Measurements from ENCODE around the gene PCDHB3.
A peak's percentile ranks its signal among the peaks of the same experiment; 100 is the strongest.
"Not testable (repeated sequence)": the region's sequence is repeated elsewhere in the genome, so short reads cannot be mapped to it uniquely, and the experiment has no call there.

Gene PCDHB3

DNA sequence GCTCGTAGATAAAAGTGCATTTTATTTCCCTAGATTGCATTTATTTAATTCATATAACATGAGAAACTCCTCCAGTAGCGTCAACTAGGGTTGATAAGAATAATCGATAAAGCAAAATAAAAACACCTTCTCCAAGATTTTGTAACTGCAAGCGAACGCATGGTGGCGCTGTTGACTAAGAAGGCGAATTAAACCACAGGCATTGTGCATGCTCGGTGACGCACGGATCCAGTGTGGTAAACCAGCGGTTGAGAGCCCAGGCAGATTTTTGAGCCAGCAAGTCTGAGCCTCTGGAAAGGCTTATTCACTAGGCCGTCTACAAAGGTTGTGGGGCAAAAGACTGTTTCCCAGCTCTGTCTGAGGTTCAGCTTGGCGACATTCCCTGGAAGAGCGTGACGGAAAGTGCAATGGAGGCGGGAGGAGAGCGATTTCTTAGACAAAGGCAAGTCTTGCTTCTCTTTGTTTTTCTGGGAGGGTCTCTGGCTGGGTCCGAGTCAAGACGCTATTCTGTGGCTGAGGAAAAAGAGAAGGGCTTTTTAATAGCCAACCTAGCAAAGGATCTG, at the start of gene PCDHB3:
PCDHB3 (plus strand) TSS at position 231 of the 563 bp plus-strand sequence; CDS start at position 408, 177 bp downstream.
- DNase-seq (ENCODE audit: low read depth, low spot score) = peak; percentile 18

DNA sequence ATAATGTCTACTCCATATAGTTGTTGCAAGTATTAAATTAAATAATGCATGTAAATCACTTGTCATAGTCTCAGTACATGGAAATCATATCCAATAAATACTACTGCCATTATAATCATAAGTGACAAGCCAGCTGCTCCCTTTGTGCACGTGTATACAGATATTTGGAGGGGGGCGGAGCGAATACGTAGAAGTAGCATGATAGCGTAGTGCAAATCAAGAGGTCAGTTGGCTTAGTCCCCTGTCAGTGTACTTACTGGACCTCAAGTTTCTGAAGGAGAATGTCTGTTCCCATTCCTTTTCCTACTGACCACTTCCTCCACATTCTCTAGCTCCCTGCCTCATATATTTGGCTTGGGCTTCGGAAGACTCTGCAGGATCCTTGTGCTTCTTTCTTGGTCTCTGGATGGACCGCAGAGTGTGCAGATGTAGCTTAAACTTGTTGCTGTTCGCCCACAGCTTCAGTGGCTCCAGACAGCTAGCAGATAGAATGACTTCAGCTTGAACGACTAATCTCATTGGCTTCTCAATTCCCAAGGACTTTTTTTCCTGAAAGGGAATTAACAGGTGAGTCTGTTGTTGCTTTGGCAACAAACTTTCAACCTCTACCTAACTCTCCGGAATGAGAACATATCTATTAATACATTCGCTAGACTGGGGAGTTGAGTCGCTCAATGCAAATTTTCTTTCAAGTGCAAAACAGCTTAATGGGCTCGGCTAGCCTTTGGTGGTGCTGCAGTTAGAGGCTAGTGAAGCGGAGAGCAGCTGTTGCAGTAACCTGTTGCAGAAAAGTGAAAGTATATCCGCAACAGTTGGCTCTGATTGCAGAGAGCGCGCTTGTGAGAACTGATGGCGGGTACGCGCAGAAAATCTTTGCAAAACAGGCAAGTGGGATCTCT, 49.4 kb upstream of the PCDHB3 start, which contains the start of gene PCDHB1:
PCDHB1 (plus strand) TSS at position 753 of the 899 bp plus-strand sequence; CDS start at position 850, 97 bp downstream.
- peak; percentile 4 for DNase-seq (ENCODE audit: low read depth, low spot score)

DNA sequence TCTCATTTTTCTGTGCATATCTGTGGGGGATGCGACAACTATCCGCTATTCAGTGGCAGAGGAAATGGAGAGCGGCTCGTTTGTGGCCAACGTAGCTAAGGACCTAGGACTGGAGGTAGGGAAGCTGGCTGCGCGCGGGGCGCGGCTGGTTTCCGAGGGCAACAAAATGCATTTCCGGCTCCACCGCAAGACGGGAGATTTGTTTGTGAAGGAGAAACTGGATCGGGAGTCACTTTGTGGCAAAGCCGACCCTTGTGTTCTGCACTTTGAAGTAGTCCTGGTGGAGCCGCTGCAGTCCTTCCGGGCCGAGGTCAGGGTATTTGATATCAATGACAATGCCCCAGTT, 48.8 kb upstream of the PCDHB3 start:
- DNase-seq (ENCODE audit: low read depth, low spot score) = peak; percentile 5

DNA sequence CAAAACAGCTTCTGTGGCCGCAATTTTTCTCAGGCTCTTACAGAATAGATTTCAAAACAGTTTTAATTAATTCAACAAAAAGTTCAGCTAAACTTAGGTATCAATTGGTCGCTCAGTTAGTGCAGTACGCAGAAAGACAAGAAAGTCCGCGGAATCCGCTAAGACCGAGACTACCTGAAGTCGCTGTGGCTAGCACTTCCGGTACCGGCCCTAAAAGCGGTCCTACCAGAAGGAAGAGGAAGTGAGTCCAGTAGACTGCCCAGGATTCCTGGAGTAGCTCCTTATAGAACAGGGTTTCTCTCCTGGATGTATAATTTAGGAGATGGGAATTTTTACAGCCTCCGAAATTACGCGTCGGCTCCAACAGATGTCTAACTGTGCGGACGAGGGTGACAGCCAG, 22.4 kb upstream of the PCDHB3 start:
- no peak for DNase-seq (ENCODE audit: low read depth, low spot score)

DNA sequence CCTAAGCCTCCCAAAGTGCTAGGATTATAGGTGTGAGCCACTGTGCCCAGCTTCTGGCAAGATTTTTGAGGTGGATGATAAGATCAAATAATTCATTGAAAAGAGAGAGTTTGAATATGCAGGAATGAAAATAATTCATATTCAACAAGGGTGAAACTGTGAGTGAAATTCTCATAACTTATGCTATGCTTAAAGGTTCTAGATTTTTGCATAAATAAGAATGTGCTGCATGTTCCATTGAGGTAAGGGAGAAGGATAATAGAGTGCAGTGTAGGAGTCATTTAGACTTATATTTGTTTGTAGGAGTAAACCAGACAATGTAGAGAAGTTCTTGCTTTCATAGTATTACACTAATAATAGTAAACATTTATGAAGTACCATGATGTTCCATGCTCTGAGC, 18.0 kb upstream of the PCDHB3 start:
- DNase-seq (ENCODE audit: low read depth, low spot score) = no peak

DNA sequence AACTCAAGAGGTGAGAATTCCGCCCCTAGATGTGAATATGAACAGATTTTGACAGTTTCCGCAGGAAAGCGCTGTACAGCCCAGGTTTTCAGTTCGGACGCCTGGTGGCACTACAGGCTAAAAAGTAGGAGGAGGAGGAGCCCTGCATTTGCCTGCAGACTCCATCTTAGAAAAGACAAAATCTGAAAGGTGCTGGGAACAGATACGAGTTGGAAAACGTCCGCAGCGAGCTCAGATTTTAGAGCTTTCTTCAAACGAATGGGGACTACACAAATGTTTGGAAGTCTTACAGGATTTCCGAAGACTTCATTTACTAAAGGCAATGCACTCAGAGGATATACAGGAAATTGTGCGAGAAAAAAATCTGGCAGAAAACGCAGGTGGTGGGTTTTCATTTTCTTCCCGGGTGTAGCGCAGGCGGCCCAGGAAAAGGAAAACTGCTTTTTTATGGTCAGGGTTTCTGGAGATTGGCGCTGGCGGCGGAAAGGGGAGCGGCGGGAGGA, 15.7 kb upstream of the PCDHB3 start:
- peak; percentile 55 for DNase-seq (ENCODE audit: low read depth, low spot score)

DNA sequence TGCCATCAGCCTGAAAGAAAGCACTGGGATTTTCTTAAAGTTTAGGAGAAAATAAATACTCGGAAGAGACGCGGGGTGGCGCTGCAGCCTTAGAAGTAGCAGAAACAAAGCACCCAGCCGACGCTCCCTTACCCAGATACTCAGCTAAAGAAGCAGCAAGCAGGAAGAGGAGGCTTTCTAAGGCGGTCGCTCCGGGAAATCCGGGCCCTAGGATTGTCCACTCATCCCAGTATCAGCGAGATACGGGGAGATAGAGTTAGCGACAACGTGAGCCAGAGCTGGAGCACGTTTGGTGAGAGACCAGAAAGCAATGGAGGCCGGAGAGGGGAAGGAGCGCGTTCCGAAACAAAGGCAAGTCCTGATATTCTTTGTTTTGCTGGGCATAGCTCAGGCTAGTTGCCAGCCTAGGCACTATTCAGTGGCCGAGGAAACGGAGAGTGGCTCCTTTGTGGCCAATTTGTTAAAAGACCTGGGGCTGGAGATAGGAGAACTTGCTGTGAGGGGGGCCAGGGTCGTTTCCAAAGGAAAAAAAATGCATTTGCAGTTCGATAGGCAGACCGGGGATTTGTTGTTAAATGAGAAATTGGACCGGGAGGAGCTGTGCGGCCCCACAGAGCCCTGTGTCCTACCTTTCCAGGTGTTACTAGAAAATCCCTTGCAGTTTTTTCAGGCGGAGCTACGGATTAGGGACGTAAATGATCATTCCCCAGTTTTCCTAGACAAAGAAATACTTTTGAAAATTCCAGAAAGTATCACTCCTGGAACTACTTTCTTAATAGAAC, 5.6 kb upstream of the PCDHB3 start, which contains the start of gene PCDHB2:
PCDHB2 (plus strand) TSS at position 135 of the 782 bp plus-strand sequence; CDS start at position 311, 176 bp downstream.
- peak; percentile 38 for DNase-seq (ENCODE audit: low read depth, low spot score)

DNA sequence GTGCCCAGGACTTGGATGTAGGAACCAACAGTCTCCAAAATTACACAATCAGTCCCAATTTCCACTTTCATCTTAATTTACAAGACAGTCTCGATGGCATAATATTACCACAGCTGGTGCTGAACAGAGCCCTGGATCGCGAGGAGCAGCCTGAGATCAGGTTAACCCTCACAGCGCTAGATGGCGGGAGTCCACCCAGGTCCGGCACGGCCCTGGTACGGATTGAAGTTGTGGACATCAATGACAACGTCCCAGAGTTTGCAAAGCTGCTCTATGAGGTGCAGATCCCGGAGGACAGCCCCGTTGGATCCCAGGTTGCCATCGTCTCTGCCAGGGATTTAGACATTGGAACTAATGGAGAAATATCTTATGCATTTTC, 5.0 kb upstream of the PCDHB3 start:
- DNase-seq (ENCODE audit: low read depth, low spot score) = no peak

DNA sequence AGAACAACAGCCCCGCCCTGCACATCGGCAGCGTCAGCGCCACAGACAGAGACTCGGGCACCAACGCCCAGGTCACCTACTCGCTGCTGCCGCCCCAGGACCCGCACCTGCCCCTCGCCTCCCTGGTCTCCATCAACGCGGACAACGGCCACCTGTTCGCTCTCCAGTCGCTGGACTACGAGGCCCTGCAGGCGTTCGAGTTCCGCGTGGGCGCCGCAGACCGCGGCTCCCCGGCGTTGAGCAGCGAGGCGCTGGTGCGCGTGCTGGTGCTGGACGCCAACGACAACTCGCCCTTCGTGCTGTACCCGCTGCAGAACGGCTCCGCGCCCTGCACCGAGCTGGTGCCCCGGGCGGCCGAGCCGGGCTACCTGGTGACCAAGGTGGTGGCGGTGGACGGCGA, 4.1 kb upstream of the PCDHB3 start:
- DNase-seq (ENCODE audit: low read depth, low spot score) = not testable (repeated sequence)

DNA sequence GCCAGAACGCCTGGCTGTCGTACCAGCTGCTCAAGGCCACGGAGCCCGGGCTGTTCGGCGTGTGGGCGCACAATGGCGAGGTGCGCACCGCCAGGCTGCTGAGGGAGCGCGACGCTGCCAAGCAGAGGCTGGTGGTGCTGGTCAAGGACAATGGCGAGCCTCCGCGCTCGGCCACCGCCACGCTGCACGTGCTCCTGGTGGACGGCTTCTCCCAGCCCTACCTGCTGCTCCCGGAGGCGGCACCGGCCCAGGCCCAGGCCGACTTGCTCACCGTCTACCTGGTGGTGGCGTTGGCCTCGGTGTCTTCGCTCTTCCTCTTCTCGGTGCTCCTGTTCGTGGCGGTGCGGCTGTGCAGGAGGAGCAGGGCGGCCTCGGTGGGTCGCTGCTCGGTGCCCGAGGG, 3.7 kb upstream of the PCDHB3 start:
- not testable (repeated sequence) for DNase-seq (ENCODE audit: low read depth, low spot score)

DNA sequence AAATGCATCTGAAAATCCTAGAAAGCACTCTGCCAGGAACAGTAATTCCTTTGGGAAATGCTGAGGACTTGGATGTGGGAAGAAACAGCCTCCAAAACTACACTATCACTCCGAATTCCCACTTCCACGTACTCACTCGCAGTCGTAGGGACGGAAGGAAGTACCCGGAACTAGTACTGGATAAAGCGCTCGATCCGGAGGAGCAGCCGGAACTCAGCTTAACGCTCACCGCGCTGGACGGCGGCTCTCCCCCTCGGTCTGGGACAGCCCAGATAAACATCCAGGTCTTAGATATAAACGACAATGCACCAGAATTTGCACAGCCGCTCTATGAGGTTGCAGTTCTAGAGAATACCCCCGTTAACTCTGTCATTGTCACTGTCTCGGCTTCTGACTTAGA, 786 bp downstream of the PCDHB3 start:
- no peak for DNase-seq (ENCODE audit: low read depth, low spot score)

DNA sequence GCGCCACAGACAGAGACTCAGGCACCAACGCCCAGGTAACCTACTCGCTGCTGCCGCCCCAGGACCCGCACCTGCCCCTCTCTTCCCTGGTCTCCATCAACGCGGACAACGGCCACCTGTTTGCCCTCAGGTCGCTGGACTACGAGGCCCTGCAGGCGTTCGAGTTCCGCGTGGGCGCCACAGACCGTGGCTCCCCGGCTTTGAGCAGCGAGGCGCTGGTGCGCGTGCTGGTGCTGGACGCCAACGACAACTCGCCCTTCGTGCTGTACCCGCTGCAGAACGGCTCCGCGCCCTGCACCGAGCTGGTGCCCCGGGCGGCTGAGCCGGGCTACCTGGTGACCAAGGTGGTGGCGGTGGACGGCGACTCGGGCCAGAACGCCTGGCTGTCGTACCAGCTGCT, 1.8 kb downstream of the PCDHB3 start:
- not testable (repeated sequence) for DNase-seq (ENCODE audit: low read depth, low spot score)

DNA sequence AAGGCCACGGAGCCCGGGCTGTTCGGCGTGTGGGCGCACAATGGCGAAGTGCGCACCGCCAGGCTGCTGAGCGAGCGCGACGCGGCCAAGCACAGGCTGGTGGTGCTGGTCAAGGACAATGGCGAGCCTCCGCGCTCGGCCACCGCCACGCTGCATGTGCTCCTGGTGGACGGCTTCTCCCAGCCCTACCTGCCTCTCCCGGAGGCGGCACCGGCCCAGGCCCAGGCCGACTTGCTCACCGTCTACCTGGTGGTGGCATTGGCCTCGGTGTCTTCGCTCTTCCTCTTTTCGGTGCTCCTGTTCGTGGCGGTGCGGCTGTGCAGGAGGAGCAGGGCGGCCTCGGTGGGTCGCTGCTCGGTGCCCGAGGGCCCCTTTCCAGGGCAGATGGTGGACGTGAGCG, 2.2 kb downstream of the PCDHB3 start:
- DNase-seq (ENCODE audit: low read depth, low spot score) = not testable (repeated sequence)

DNA sequence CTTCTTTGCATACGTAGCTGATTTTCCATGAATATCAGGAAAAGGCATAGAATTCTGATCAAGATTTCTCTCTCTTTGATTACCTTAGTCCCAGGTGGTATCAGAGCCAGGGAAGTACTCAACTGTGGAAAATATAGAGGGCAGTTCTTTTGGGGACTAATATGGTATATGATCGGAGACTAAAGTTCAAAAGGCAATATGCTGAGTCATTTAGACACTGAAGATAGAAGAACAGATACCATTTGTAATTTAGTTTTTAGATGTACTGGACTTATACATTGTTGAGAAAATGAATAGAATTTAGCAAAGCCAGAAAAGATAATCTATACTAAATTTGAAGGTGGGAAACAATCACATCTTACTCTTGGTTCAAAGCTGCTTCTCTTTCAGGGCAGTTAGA, 5.1 kb downstream of the PCDHB3 start:
- no peak for DNase-seq (ENCODE audit: low read depth, low spot score)

DNA sequence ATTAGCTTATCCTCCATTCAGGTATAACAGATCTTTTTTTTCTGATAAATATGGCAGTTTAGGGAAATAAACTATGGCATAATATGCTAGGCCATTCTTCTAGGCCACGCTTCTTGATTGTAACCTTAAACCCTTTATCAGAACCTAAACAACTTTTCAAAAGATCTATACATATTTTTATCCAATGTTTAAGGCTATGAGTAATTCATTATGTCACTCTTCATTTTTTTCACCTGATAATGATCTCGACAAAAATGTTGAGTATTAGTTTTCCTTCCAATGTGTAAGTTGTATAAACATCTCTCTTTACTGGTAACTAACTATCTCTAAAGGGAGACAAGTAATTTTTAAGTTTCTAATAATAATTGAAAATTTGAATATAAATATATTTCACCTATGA, 19.0 kb downstream of the PCDHB3 start:
- no peak for DNase-seq (ENCODE audit: low read depth, low spot score)

DNA sequence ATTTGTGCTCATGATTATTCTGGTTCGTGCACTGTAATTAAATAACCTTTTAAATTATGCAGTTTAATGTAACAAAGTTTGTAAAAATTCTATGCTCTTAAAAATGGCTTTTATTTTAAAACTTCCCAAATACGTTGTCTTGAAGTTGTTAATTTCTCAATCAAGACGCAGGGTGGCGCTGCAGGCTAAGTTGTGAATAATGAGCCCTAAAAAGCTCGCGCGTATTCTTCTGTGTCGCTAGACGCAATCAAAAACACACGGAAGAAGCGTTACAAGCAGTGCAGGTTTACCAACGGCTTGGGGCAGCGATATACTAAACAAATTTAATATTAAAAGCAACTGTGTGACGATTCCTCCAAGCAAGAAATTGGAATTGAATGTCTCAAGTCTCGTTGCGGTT, 21.3 kb downstream of the PCDHB3 start, which contains the start of gene PCDHB4:
PCDHB4 (plus strand) TSS at position 256 of the 400 bp plus-strand sequence. CDS start 181 bp downstream, outside the sequence.
- DNase-seq (ENCODE audit: low read depth, low spot score) = no peak

DNA sequence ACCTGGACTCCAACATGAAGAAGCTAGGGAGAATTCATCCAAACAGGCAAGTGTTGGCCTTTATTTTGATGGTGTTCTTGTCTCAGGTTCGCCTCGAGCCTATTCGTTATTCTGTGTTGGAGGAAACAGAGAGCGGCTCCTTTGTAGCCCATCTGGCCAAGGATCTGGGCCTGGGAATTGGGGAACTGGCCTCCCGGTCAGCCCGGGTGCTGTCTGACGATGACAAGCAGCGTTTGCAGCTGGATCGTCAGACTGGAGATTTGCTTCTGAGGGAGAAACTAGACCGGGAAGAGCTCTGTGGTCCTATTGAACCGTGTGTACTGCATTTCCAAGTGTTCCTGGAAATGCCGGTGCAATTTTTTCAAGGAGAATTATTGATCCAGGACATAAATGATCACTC, 21.7 kb downstream of the PCDHB3 start:
- DNase-seq (ENCODE audit: low read depth, low spot score) = no peak

DNA sequence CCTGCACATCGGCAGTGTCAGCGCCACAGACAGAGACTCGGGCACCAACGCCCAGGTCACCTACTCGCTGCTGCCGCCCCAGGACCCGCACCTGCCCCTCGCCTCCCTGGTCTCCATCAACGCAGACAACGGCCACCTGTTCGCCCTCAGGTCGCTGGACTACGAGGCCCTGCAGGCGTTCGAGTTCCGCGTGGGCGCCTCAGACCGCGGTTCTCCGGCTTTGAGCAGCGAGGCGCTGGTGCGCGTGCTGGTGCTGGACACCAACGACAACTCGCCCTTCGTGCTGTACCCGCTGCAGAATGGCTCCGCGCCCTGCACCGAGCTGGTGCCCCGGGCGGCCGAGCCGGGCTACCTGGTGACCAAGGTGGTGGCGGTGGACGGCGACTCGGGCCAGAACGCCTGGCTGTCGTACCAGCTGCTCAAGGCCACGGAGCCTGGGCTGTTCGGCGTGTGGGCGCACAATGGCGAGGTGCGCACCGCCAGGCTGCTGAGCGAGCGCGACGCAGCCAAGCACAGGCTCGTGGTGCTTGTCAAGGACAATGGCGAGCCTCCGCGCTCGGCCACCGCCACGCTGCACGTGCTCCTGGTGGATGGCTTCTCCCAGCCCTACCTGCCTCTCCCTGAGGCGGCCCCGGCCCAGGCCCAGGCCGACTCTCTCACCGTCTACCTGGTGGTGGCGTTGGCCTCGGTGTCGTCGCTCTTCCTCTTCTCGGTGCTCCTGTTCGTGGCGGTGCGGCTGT, 23.3 kb downstream of the PCDHB3 start:
- not testable (repeated sequence) for DNase-seq (ENCODE audit: low read depth, low spot score)

DNA sequence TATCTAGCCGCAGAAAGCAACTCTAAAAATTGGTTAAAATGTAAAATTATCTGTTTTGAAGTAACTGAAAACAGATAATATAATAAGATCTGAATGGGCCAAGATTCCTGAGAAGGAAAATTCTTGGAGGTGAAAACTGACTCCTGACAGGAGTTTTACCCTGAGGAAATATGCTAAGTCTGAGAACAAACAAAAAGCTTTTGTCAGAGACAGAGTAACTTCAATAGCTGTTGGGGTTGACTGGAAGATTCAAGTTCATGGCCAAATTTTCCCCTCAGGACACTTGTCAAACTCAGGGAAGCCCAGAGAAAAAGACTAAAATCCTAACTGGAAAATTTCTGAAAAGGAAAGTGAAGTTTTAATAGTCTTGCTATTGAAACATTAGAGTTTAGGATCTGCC, 27.0 kb downstream of the PCDHB3 start:
- DNase-seq (ENCODE audit: low read depth, low spot score) = no peak

DNA sequence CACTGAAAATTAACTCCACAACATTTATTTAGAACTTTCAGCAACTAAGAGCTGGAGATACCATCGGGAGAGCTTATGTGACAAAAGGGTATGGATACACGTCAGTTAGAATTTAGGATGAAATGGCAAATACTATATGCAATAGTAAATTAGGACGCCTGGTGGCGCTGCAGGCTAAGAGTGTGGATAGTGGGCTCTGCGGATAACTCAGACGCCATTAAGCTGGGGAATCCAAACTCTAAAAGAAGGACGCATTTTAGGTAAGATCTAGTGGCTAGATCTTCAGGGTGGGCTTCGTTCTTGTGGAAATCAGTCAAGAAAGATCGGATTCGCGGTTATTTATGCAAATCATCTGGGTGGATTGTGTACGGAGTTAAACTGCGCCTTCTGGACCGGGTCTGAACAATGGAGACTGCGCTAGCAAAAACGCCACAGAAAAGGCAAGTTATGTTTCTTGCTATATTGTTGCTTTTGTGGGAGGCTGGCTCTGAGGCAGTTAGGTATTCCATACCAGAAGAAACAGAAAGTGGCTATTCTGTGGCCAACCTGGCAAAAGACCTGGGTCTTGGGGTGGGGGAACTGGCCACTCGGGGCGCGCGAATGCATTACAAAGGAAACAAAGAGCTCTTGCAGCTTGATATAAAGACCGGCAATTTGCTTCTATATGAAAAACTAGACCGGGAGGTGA, 34.9 kb downstream of the PCDHB3 start, which contains the start of gene PCDHB5:
PCDHB5 (plus strand) TSS at position 177 of the 688 bp plus-strand sequence; CDS start at position 406, 229 bp downstream.
- peak; percentile 48 for DNase-seq (ENCODE audit: low read depth, low spot score)

Measured in astrocyte of the hippocampus (primary cell).